ENCODE data around the gene IRX6.

DNA sequence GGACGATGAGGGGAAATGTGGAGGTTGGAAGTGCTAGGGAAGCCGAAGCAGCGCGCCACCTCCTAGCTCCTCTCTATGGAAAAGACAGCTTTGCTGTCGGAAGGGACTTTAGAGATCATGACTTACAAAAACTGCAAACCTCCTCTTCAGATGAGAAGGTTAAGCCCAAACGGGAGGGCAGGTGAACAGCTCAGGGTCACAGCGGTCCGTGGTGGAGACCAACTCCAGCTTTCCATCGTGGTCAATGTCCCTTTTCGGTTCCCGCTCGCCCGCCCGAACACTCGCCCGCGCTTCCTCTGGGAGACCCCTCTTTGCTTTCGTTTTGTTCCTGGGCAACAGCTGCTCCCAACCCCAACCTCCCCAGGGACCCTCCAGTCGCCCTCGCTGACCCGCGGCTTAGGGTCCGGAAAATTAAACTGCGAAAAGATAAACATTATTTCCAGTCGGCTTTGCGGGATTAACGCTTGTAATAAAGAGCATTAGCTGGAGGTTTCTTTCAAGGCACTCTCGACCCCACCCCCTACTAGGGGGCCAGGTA lies 7.7 kb downstream of the IRX6 start:
- no peak for TF ChIP-seq POLR2A (IDR thresholded peaks at IDR 0.05)
- TF ChIP-seq, protein P1, sequence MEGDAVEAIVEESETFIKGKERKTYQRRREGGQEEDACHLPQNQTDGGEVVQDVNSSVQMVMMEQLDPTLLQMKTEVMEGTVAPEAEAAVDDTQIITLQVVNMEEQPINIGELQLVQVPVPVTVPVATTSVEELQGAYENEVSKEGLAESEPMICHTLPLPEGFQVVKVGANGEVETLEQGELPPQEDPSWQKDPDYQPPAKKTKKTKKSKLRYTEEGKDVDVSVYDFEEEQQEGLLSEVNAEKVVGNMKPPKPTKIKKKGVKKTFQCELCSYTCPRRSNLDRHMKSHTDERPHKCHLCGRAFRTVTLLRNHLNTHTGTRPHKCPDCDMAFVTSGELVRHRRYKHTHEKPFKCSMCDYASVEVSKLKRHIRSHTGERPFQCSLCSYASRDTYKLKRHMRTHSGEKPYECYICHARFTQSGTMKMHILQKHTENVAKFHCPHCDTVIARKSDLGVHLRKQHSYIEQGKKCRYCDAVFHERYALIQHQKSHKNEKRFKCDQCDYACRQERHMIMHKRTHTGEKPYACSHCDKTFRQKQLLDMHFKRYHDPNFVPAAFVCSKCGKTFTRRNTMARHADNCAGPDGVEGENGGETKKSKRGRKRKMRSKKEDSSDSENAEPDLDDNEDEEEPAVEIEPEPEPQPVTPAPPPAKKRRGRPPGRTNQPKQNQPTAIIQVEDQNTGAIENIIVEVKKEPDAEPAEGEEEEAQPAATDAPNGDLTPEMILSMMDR (IDR thresholded peaks at IDR 0.05), result no peak
